Activated naive CD8-positive, alpha-beta T cell treated with anti-CD3 and anti-CD28 coated beads, Interleukin-2, amount 10 ng/mL, durations not matched to agents 7 days and 5 days (primary cell): ENCODE data around the gene BPIFB3. TPM values are rescaled to one million over a fixed set of nuclear protein-coding genes. Genes with fewer than 3 reads are reported as not detected.
A peak's percentile ranks its signal among the peaks of the same experiment; 100 is the strongest.
"Not testable (repeated sequence)": the region's sequence is repeated elsewhere in the genome, so short reads cannot be mapped to it uniquely, and the experiment has no call there.

Experiments used
- ATAC-seq: fragments of 150-1000 bp; cut with Tn5 transposase; one replicate; pipeline ENCODE4 v1.10.0; 2021; ENCODE audit warnings: low read depth, moderate library complexity
- POLR2A ChIA-PET: fragments of 350-600 bp; sonication (Branson Sonifier 250); formaldehyde crosslinking; loops from one replicate; lab custom pipeline; 2021; ENCODE audit warnings: antibody characterized with exemption; lab: Charles Lee
- DNase-seq: peaks from one replicate; pipeline ENCODE4 v3.0.0; 2021
- H3K27ac Mint-ChIP-seq: one replicate; pipeline ENCODE4 v1.8.0; 2022; ENCODE audit warnings: mild to moderate bottlenecking, mixed read lengths
- H3K27me3 Mint-ChIP-seq: one replicate; pipeline ENCODE4 v1.8.0; 2022; ENCODE audit warnings: mild to moderate bottlenecking, moderate library complexity, mixed read lengths
- H3K36me3 Mint-ChIP-seq: one replicate; pipeline ENCODE4 v1.8.0; 2021; ENCODE audit warnings: mild to moderate bottlenecking, mixed read lengths
- H3K4me1 Mint-ChIP-seq: one replicate; pipeline ENCODE4 v1.8.0; 2021; ENCODE audit warnings: mixed read lengths
- H3K4me3 Mint-ChIP-seq: one replicate; pipeline ENCODE4 v1.8.0; 2022; ENCODE audit warnings: mild to moderate bottlenecking, moderate library complexity, mixed read lengths
- H3K9me3 Mint-ChIP-seq: one replicate; pipeline ENCODE4 v1.8.0; 2021; ENCODE audit warnings: mixed read lengths
- total RNA-seq, 2 experiments: library from RNA; stranded (reverse); gene quantifications; one replicate each; pipeline ENCODE4 v1.2.3, GENCODE V29; 2021

BPIFB3 gene
- total RNA-seq, 2 experiments from 2014 or later, result not detected

DNA sequence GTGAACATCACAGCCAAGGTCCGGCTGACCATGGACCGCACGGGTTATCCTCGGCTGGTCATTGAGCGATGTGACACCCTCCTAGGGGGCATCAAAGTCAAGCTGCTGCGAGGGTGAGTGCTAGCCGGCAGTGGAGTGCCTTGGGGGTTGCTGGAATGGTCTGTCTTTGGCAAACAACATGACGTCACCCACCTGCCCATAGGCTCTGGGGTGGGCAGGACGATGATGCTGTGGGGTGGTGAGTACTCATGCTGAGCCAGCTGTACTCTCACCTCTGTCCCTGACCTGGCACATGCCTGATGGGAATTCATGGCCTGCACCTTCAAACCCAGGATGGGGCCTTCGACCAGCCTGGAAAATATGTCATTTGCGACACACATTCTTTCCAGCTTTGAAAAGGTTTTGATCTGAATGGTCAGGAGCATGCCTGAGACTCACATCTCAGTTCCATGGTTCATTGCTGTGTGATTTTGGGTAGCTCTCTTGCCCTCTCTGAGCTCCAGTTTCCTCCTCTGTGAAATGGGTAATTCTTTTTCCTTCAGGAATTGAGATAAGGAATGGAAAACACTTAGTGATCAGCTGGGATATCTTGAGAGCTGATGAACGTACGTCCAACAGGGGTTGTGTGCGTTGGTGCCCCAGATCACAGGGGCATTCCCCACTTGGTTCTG, 32.5 kb downstream of the BPIFB3 start:
- no peaks in the 10 kb centered on the region for H3K27me3 Mint-ChIP-seq
- no peak for ATAC-seq
- no peaks in the 10 kb centered on the region for H3K36me3 Mint-ChIP-seq
- no peak overlapping the region for H3K4me3 Mint-ChIP-seq
- H3K9me3 Mint-ChIP-seq, result no peaks in the 10 kb centered on the region
- DNase-seq, result no peak
- H3K27ac Mint-ChIP-seq, result no peak overlapping the region
- H3K4me1 Mint-ChIP-seq, result no peaks in the 10 kb centered on the region
- POLR2A ChIA-PET, result no interaction called here

DNA sequence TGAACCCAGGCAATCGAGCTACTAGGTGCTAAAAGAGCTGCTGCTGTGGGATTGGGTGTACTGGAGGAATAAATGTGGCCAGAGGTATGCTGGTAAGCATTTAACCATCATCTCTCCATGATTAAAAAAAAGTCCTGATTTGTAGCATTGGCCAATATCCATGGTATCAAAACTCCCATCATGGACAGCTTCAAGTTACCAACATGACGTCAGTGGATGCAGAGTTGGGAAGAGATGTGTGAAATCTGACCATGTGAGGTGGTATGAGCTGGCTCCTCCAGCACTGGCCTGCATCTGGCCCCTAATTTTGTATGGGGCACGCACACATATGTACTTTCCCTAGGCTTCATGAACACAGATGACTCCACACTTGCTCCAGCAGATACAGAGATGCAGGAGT, 37.4 kb downstream of the BPIFB3 start:
- Mint-ChIP-seq H3K4me3 (no peak overlapping the region), H3K27ac (no peak overlapping the region), H3K36me3 (no peaks in the 10 kb centered on the region), H3K9me3 (no peaks in the 10 kb centered on the region), H3K27me3 (no peaks in the 10 kb centered on the region), H3K4me1 (peaks cover 2% of the 10 kb centered on the region)
- ATAC-seq (no peak), DNase-seq (no peak)
- POLR2A ChIA-PET, result no interaction called here

GRCh38 chr20:33091693-33092092, 38.0 kb downstream of the BPIFB3 start:
- no peaks in the 10 kb centered on the region for H3K9me3 Mint-ChIP-seq
- H3K27ac Mint-ChIP-seq, result no peak overlapping the region
- H3K27me3 Mint-ChIP-seq, result no peaks in the 10 kb centered on the region
- DNase-seq (no peak), ATAC-seq (no peak)
- POLR2A ChIA-PET, result no interaction called here
- H3K36me3 Mint-ChIP-seq, result no peaks in the 10 kb centered on the region
- peaks cover 2% of the 10 kb centered on the region for H3K4me1 Mint-ChIP-seq
- no peak overlapping the region for H3K4me3 Mint-ChIP-seq

GRCh38 chr20:33092361-33092760, 38.7 kb downstream of the BPIFB3 start:
- ATAC-seq, result no peak
- Mint-ChIP-seq H3K4me3 (no peak overlapping the region), H3K27ac (no peak overlapping the region), H3K36me3 (no peaks in the 10 kb centered on the region), H3K27me3 (no peaks in the 10 kb centered on the region), H3K9me3 (no peaks in the 10 kb centered on the region), H3K4me1 (peaks cover 2% of the 10 kb centered on the region)
- DNase-seq, result no peak
- POLR2A ChIA-PET, result no interaction called here

- no peaks in the 10 kb centered on the region for H3K9me3 Mint-ChIP-seq
- no peak overlapping the region for H3K4me3 Mint-ChIP-seq
- H3K27me3 Mint-ChIP-seq, result no peaks in the 10 kb centered on the region
- ATAC-seq, result no peak
- POLR2A ChIA-PET, result no interaction called here
- peaks cover 2% of the 10 kb centered on the region for H3K4me1 Mint-ChIP-seq
- H3K27ac Mint-ChIP-seq, result no peak overlapping the region
- H3K36me3 Mint-ChIP-seq, result no peaks in the 10 kb centered on the region
- no peak for DNase-seq
Observed at GRCh38 chr20:33093074-33093473, 39.4 kb downstream of the BPIFB3 start.

DNA sequence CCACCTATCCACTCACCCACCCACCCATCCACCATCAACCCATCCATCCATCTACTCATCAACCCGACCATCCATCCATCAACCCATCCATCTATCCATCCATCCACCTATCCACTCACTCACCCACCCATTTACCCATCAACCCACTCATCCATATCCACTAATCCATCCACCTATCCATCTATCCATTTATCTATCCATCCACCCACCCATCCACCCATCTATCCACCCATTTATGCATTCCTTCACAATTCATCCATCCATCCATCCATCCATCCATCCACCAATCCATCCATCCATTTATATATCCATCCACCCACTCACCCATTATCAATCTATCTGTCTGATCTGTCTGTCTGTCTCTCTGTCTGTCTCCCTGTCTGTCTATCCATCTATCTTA, 39.9 kb downstream of the BPIFB3 start:
- no peak for DNase-seq
- POLR2A ChIA-PET, result no interaction called here
- no peaks in the 10 kb centered on the region for H3K9me3 Mint-ChIP-seq
- no peaks in the 10 kb centered on the region for H3K27me3 Mint-ChIP-seq
- H3K4me1 Mint-ChIP-seq, result peaks cover 2% of the 10 kb centered on the region
- no peaks in the 10 kb centered on the region for H3K36me3 Mint-ChIP-seq
- H3K4me3 Mint-ChIP-seq, result no peak overlapping the region
- ATAC-seq, result no peak
- no peak overlapping the region for H3K27ac Mint-ChIP-seq

DNA sequence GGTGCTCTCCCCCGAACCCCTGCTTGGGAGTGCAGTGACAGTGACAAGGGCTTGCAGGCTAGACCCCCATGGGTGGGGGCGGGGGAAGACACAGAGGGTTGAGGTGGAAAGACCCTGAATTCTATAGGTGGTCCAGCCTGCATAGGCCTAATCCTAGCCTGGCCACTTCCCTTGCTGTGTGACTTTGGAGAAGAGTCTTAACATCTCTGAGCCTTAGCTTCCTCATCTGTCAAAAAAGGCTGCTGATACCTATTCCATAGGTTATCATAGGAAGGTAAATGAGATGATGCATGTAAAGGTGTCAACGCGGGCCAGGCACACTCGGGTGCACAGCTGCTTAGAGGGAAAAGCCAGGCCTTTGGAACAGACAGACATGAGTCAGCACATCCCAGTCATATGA, 41.5 kb downstream of the BPIFB3 start:
- Mint-ChIP-seq H3K4me1 (peaks cover 2% of the 10 kb centered on the region), H3K9me3 (no peaks in the 10 kb centered on the region), H3K36me3 (no peaks in the 10 kb centered on the region), H3K4me3 (no peak overlapping the region), H3K27ac (no peak overlapping the region), H3K27me3 (no peaks in the 10 kb centered on the region)
- POLR2A ChIA-PET, result no interaction called here
- DNase-seq (no peak), ATAC-seq (no peak)

DNA sequence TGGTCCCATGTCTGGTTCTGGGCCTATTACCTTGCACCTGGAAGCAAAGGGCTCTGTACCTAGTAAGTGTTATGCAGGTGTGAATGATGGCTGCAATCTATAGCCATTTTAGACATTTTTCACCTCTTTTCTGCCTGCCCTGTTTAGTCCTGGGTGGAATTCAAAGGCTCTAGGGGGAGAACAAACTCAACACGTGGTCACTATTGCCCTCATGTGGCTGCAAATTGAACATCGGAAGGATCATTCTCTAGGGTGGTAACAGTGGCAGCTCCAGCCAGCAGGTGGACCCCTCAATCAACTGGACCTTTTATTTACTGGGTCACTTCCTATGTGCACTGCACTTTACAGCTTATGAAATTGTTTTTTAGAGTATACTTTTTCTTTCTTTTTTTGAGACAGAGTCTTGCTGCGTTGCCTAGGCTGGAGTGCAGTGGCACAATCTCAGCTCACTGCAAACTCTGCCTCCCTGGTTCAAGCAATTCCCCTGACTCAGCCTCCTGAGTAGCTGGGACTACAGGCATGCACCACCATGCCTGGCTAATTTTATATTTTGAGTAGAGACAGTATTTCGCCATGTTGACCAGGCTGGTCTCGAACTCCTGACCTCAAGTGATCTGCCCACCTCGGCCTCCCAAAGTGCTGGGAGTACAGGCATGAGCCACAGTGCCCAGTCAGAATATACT, 42.3 kb downstream of the BPIFB3 start:
- H3K36me3 Mint-ChIP-seq, H3K27ac Mint-ChIP-seq, H3K27me3 Mint-ChIP-seq, H3K4me3 Mint-ChIP-seq, H3K9me3 Mint-ChIP-seq, H3K4me1 Mint-ChIP-seq: not testable (repeated sequence)
- POLR2A ChIA-PET, result interaction anchor here (0.5 to 1.5 kb wide), 2 partner anchors 115 to 194 kb away, joined by 3 to 4 read pairs; no protein-coding TSS in a partner anchor
- ATAC-seq, result peak; percentile 85
- DNase-seq, result peak; percentile 50

- H3K27ac Mint-ChIP-seq, result no peak overlapping the region
- H3K9me3 Mint-ChIP-seq, result no peaks in the 10 kb centered on the region
- H3K4me1 Mint-ChIP-seq, result peaks cover 2% of the 10 kb centered on the region
- ATAC-seq, result no peak
- no peak overlapping the region for H3K4me3 Mint-ChIP-seq
- DNase-seq, result no peak
- no peaks in the 10 kb centered on the region for H3K36me3 Mint-ChIP-seq
- no peaks in the 10 kb centered on the region for H3K27me3 Mint-ChIP-seq
- POLR2A ChIA-PET, result interaction anchor here (1.5 kb wide), 1 partner anchor 195 kb away, joined by 3 read pairs; no protein-coding TSS in a partner anchor
Observed at GRCh38 chr20:33097001-33097400, 43.3 kb downstream of the BPIFB3 start.

DNA sequence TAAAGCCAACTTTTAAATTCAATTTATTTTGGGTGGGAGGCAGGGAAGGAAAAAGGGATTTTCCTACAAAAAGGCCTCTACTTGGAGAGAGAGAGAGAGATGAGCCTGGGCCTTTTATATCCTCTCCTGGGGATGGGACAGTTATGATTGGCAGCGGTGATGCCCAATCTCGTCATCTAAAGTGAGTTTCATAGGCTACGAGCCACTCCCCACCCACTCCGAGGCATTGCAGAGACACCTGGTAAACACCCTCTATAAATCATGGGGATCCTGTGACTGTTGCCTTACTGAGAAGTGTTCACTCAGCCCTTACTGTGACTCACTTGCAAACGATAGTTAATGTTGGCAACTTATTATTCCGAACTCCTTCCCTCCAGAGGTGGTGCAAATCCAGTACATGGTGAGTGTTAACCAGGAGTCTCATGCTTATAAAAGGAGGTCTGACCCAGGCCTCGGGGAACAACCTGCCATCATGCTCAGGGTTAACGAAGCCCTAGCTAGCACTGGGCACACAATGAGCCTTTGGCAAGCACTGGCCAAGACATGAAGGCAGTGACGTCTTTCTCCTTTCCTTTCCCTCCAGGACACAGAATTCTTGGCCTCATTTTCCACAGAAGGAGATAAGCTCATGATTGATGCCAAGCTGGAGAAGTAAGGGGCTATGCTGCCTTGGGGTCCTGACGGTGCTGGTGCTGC, 46.3 kb downstream of the BPIFB3 start:
- H3K4me3 Mint-ChIP-seq, result no peak overlapping the region
- no peak for ATAC-seq
- H3K36me3 Mint-ChIP-seq, result no peaks in the 10 kb centered on the region
- POLR2A ChIA-PET, result no interaction called here
- H3K27ac Mint-ChIP-seq, result no peak overlapping the region
- H3K27me3 Mint-ChIP-seq, result no peaks in the 10 kb centered on the region
- peaks cover 2% of the 10 kb centered on the region for H3K4me1 Mint-ChIP-seq
- DNase-seq, result no peak
- H3K9me3 Mint-ChIP-seq, result no peaks in the 10 kb centered on the region

GRCh38 chr20:33103556-33103955, 49.9 kb downstream of the BPIFB3 start:
- Mint-ChIP-seq H3K27me3 (no peaks in the 10 kb centered on the region), H3K9me3 (no peaks in the 10 kb centered on the region), H3K36me3 (no peaks in the 10 kb centered on the region), H3K27ac (no peak overlapping the region), H3K4me1 (no peaks in the 10 kb centered on the region), H3K4me3 (no peak overlapping the region)
- POLR2A ChIA-PET, result no interaction called here
- DNase-seq (no peak), ATAC-seq (no peak)

DNA sequence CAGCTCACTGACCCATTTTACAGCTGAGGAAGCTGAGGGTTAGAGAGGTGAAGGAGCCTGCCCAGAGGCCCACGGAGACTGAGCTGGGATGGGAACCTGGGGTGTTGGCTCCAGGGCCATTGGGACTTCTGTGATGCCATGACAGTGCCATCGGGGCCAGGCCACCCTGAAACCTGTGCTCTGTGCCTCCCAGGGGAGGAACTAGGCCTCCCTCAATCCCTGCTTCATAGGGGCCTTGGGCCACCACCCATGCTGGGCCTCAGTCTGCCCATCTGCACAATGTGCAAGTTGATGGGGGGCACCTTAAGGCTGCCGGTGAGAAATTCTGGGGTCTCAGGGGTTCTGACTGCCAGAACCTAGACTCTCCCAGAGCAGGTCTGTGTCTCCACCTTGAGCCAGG, 50.6 kb downstream of the BPIFB3 start:
- H3K9me3 Mint-ChIP-seq, result no peaks in the 10 kb centered on the region
- H3K4me1 Mint-ChIP-seq, result no peaks in the 10 kb centered on the region
- POLR2A ChIA-PET, result interaction anchor here (0.5 kb wide), 1 partner anchor 73 kb away, joined by 3 read pairs; no protein-coding TSS in a partner anchor
- H3K36me3 Mint-ChIP-seq, result no peaks in the 10 kb centered on the region
- DNase-seq, result no peak
- no peak overlapping the region for H3K27ac Mint-ChIP-seq
- no peak overlapping the region for H3K4me3 Mint-ChIP-seq
- no peak for ATAC-seq
- H3K27me3 Mint-ChIP-seq, result no peaks in the 10 kb centered on the region

DNA sequence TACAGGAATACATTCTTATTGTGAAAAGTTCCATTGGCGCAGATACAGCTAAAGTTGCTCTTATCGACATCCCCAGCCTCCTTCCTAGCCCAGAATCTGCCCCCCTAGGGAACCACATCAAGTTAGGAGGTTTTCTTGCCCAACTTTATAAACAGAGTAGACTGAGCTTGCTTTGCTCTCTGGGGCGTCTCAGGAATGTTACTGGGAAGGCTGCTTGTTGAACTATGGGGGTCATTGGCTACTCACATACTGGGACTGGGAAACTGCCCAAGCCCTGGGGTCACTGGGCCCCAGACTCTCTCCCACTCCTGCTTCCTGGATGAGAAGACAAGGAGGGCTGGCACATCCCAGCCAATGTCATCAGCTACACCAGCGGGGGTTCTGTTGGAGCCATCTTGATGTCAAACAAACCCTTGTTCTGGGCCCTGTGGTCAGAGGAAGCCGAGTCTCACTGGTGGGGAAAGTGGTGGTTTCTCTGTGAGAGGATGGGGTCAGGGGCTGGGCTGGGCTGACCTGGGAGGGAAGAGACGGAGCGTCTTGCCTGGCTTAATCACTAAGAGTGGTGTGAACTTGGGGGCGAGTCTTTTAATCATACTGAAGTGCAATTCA, 51.7 kb downstream of the BPIFB3 start:
- no peak for ATAC-seq
- no peak overlapping the region for H3K27ac Mint-ChIP-seq
- POLR2A ChIA-PET, result no interaction called here
- H3K4me1 Mint-ChIP-seq, result no peaks in the 10 kb centered on the region
- no peak overlapping the region for H3K4me3 Mint-ChIP-seq
- no peaks in the 10 kb centered on the region for H3K36me3 Mint-ChIP-seq
- no peaks in the 10 kb centered on the region for H3K9me3 Mint-ChIP-seq
- no peaks in the 10 kb centered on the region for H3K27me3 Mint-ChIP-seq
- no peak for DNase-seq
